Hepatocyte (in vitro differentiated cells): ENCODE data around the gene TXNDC11.

Experiments used
- CTCF ChIP-seq: fragments of 200-600 bp; sonication (generic); IDR thresholded peaks from 2 replicates; pipeline ENCODE4 v1.5.1; 2016; ENCODE audit warnings: antibody characterized with exemption, mild to moderate bottlenecking; ENCODE audit not compliant: poor library complexity
- EZH2 ChIP-seq: fragments of 200-600 bp; sonication (generic); IDR thresholded peaks from 2 replicates; pipeline ENCODE4 v1.6.1; 2016; ENCODE audit warnings: antibody characterized with exemption, mild to moderate bottlenecking, borderline replicate concordance

- TF ChIP-seq EZH2 (no peak), CTCF (no peak)
Observed at GRCh38 chr16:11685844-11686618, 56.6 kb downstream of the TXNDC11 start.
